GM12875 (cell line): Measurements from ENCODE around the gene MAPK6.
"Not testable (repeated sequence)": the region's sequence is repeated elsewhere in the genome, so short reads cannot be mapped to it uniquely, and the experiment has no call there.

ENCODE experiments used
- H3K4me3 ChIP-seq: one replicate; pipeline ENCODE4 v1.5.1; 2011; ENCODE audit warnings: low read depth, low read length, control low read depth
- TF ChIP-seq, protein P1 (sequence below): IDR thresholded peaks from 2 replicates; pipeline ENCODE4 v1.5.1; 2011; ENCODE audit warnings: low read depth, mild to moderate bottlenecking, control low read depth, inconsistent platforms, low read length, moderate library complexity, borderline replicate concordance; ENCODE audit not compliant: insufficient read depth

The MAPK6 gene

DNA sequence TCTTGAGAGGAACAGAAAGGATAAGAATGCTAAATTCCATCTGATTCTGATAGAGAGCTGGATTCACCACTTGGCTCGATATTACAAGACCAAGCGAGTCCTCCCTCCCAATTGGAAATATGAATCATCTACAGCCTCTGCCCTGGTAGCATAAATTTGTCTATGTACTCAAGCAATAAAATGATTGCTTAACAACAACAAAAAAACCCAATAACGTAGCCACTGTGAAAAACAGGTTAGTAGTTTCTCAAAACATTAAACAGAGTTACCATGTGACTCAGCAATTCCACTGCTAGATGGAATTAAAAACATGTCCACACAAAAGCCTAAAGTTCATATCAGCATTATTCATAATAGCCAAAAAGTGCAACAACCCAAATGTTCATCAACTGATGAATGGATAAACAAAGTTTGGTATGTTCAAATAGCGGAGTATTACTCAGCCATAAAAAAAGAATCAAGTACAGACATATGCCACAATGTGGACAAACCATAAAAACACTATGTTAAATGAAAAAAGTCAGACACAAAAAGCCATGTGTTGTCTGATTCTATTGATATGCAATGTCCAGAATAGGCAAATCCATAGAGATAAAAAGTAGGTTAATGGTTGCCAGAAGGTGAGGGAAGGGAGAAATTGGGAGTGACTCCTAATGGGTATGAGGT is 76.7 kb downstream of the MAPK6 start:
- TF ChIP-seq, protein P1, sequence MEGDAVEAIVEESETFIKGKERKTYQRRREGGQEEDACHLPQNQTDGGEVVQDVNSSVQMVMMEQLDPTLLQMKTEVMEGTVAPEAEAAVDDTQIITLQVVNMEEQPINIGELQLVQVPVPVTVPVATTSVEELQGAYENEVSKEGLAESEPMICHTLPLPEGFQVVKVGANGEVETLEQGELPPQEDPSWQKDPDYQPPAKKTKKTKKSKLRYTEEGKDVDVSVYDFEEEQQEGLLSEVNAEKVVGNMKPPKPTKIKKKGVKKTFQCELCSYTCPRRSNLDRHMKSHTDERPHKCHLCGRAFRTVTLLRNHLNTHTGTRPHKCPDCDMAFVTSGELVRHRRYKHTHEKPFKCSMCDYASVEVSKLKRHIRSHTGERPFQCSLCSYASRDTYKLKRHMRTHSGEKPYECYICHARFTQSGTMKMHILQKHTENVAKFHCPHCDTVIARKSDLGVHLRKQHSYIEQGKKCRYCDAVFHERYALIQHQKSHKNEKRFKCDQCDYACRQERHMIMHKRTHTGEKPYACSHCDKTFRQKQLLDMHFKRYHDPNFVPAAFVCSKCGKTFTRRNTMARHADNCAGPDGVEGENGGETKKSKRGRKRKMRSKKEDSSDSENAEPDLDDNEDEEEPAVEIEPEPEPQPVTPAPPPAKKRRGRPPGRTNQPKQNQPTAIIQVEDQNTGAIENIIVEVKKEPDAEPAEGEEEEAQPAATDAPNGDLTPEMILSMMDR, result no peak

DNA sequence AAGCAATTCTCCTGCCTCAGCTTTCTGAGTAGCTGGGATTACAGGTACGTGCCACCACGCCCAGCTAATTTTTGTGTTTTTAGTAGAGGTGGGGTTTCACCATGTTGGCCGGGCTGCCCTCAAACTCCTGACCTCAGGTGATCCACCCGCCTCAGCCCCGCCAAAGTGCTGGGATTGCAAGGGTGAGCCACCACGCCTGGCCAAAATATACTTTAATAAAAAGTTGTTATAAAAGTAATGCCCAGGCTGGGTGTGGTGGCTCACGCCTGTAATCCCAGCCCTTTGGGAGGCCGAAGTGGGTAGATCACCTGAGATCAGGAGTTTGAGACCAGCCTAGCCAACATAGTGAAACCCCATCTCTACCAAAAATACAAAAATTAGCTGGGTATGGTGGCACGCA is 77.5 kb downstream of the MAPK6 start:
- not testable (repeated sequence) for H3K4me3 ChIP-seq

More for the DNA sequence above, 76.7 kb downstream of the MAPK6 start:
- H3K4me3 ChIP-seq, result no peak overlapping the region

- TF ChIP-seq, protein P1, result no peak
- H3K4me3 ChIP-seq, result no peak overlapping the region
Measured at GRCh38 chr15:52097180-52097579, 78.2 kb downstream of the MAPK6 start.

DNA sequence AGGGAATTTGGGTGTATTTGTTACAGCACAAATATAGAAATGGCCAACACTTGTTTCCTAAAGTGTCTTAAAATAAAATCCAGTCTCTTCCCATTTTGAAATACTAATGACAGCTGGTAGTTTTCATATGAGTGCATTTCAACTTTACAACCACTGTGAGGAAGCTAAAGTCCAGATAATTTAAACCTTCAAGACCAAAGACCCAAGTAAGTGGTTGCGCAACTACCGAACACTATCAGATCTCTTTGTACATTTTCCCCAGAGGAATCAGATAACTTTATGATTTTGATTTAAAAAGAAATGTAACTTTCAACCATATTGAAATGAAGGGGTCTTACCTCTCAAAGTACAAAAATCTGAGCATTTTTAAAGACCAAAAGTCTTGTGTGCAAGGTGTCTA is 79.3 kb downstream of the MAPK6 start:
- TF ChIP-seq, protein P1, result no peak
- no peak overlapping the region for H3K4me3 ChIP-seq

DNA sequence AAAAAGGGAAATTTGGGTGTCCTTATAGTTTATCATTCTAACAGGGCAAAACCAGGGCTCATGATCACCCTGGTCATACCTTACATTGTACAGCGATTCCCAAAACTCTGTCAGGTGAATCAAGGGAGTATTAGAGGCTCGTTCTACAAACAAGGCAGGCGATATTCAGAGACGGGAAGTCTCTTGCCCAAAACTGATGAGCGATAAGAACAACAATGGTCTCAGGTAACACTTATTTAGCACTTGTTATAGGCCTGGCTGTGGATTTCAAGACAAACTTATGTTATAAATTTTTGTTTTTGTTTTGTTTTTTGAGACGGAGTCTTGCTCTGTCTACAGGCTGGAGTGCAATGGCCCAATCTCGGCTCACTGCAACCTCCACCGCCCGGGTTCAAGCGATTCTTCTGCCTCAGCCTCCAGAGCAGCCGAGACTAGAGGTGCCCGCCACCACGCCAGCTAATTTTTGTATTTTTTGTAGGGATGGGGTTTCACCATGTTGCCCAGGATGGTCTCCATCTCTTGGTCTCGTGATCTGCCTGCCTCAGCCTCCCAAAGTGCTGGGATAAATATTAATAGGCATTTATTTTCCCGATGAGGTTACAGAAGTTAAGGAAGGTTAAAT is 80.7 kb downstream of the MAPK6 start:
- no peak overlapping the region for H3K4me3 ChIP-seq
- TF ChIP-seq, protein P1, result no peak

DNA sequence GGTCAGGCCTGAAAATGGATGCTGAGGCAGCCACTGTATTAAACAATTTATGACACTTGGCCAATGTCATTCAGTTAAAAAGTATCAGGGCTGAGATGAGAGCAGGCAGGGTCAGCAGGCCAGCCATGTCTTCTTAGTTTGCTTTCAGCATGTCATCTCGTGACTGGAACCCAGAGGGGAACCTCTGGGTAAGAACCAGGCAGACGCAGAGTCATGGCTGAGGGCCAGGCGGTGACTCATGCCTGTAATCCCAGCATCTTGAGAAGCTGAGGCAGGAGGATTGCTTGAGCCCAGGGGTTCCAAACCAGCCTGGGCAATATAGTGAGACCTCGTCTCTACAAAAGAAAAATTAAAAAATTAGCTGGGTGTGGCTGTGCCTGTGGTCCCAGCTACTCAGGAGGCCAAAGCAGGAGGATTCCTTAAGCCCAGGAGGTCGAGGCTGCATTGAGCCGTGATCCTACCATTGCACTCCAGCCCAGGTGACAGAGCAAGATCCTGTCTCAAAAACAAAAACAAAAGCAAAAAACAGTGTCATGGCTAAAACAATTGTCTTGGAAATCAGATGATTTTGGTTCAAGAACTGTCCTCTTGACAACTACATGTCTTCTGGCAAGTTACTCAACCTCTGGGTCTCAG is 81.9 kb downstream of the MAPK6 start:
- TF ChIP-seq, protein P1, result no peak
- no peak overlapping the region for H3K4me3 ChIP-seq

- no peak overlapping the region for H3K4me3 ChIP-seq
- TF ChIP-seq, protein P1, result no peak
Measured at GRCh38 chr15:52101542-52102323, 82.7 kb downstream of the MAPK6 start.
